ENCODE measurements around the gene FHOD1.

FHOD1 gene

GRCh38 chr16:67286441-67287235 is 39.4 kb upstream of the FHOD1 start:
- H3K4me3 ChIP-seq (ENCODE audit: control insufficient read depth in 1 of 7, extremely low read depth in 1 of 7, insufficient read depth in 4 of 7, low read depth in 2 of 7, low read length in 6 of 7): no peak overlapping the region
- no peak for DNase-seq
- no peaks in the 10 kb centered on the region for H3K9me3 ChIP-seq (ENCODE audit: control extremely low read depth in 1 of 5, control insufficient read depth in 4 of 5, insufficient read depth in 2 of 5, low read depth in 1 of 5, low read length in 4 of 5)
- no peaks in the 10 kb centered on the region for H3K27me3 ChIP-seq (replicated peaks in 2 of 5; ENCODE audit: control insufficient read depth in 4 of 5, insufficient read depth in 5 of 5, low read length in 4 of 5)
- WGBS (ENCODE audit: insufficient coverage): 97% methylated on average over 25 of the region's 28 CpGs
- H3K36me3 ChIP-seq (ENCODE audit: control insufficient read depth in 4 of 4, insufficient read depth in 4 of 4, low read length in 3 of 4): peaks cover 0 to 13% (median 3%) of the 10 kb centered on the region in 4 experiments
- POLR2A ChIA-PET: no interaction called here
- CTCF ChIA-PET: interaction anchor here (1.0 to 2.1 kb wide), 6 partner anchors 21 to 104 kb away, joined by 3 to 7 read pairs (median 4); no protein-coding TSS in a partner anchor
- H3K4me1 ChIP-seq (ENCODE audit: control extremely low read depth in 1 of 4, control insufficient read depth in 4 of 4, insufficient read depth in 4 of 4, low read length in 3 of 4): peaks cover 0 to 15% (median 12%) of the 10 kb centered on the region in 4 experiments
- no peak overlapping the region for H3K27ac ChIP-seq (ENCODE audit: insufficient read depth in 1 of 2, low read depth in 1 of 2, low read length in 2 of 2, poor library complexity in 1 of 2, severe bottlenecking in 2 of 2)

GRCh38 chr16:67284699-67285646 is 37.7 kb upstream of the FHOD1 start:
- 94% methylated on average over 33 of the region's 34 CpGs for WGBS (ENCODE audit: insufficient coverage)
- Histone ChIP-seq H3K4me1 (ENCODE audit: control extremely low read depth in 1 of 4, control insufficient read depth in 4 of 4, insufficient read depth in 4 of 4, low read length in 3 of 4) (peaks cover 0 to 6% (median 5%) of the 10 kb centered on the region in 4 experiments), H3K27ac (ENCODE audit: insufficient read depth in 1 of 2, low read depth in 1 of 2, low read length in 2 of 2, poor library complexity in 1 of 2, severe bottlenecking in 2 of 2) (no peak overlapping the region), H3K36me3 (ENCODE audit: control insufficient read depth in 4 of 4, insufficient read depth in 4 of 4, low read length in 3 of 4) (peaks cover 0 to 13% (median 5%) of the 10 kb centered on the region in 4 experiments), H3K27me3 (replicated peaks in 2 of 5; ENCODE audit: control insufficient read depth in 4 of 5, insufficient read depth in 5 of 5, low read length in 4 of 5) (no peaks in the 10 kb centered on the region), H3K4me3 (ENCODE audit: control insufficient read depth in 1 of 7, extremely low read depth in 1 of 7, insufficient read depth in 4 of 7, low read depth in 2 of 7, low read length in 6 of 7) (no peak overlapping the region), H3K9me3 (ENCODE audit: control extremely low read depth in 1 of 5, control insufficient read depth in 4 of 5, insufficient read depth in 2 of 5, low read depth in 1 of 5, low read length in 4 of 5) (no peaks in the 10 kb centered on the region)
- ChIA-PET CTCF (interaction anchor here (0.9 to 2.2 kb wide), 7 partner anchors 10 to 66 kb away, joined by 3 to 7 read pairs (median 5); partner anchors contain the start of genes KCTD19 and LRRC36), POLR2A (interaction anchor here (0.8 kb wide), 1 partner anchor 46 kb away, joined by 3 read pairs; no protein-coding TSS in a partner anchor)
- no peak for DNase-seq

- CTCF ChIA-PET: interaction anchor here (1.0 to 2.2 kb wide), 4 partner anchors 11 to 47 kb away, joined by 3 to 7 read pairs (median 4); no protein-coding TSS in a partner anchor
- POLR2A ChIA-PET: interaction anchor here (0.8 kb wide), 1 partner anchor 47 kb away, joined by 3 read pairs; no protein-coding TSS in a partner anchor
- over 99% methylated on average over 18 of the region's 21 CpGs for WGBS (ENCODE audit: insufficient coverage)
Measured at GRCh38 chr16:67283826-67284555, 36.7 kb upstream of the FHOD1 start.

GRCh38 chr16:67283039-67283825 is 36.0 kb upstream of the FHOD1 start:
- ChIA-PET CTCF (interaction anchor here (1.3 kb wide), 1 partner anchor 23 kb away, joined by 3 read pairs; no protein-coding TSS in a partner anchor), POLR2A (no interaction called here)
- no peaks in the 10 kb centered on the region for H3K9me3 ChIP-seq (ENCODE audit: control extremely low read depth in 1 of 5, control insufficient read depth in 4 of 5, insufficient read depth in 2 of 5, low read depth in 1 of 5, low read length in 4 of 5)
- peaks cover 0 to 14% (median 8%) of the 10 kb centered on the region in 4 experiments for H3K4me1 ChIP-seq (ENCODE audit: control extremely low read depth in 1 of 4, control insufficient read depth in 4 of 4, insufficient read depth in 4 of 4, low read length in 3 of 4)
- no peak for DNase-seq
- H3K27ac ChIP-seq (ENCODE audit: insufficient read depth in 1 of 2, low read depth in 1 of 2, low read length in 2 of 2, poor library complexity in 1 of 2, severe bottlenecking in 2 of 2): no peak overlapping the region
- no peaks in the 10 kb centered on the region for H3K27me3 ChIP-seq (replicated peaks in 2 of 5; ENCODE audit: control insufficient read depth in 4 of 5, insufficient read depth in 5 of 5, low read length in 4 of 5)
- H3K4me3 ChIP-seq (ENCODE audit: control insufficient read depth in 1 of 7, extremely low read depth in 1 of 7, insufficient read depth in 4 of 7, low read depth in 2 of 7, low read length in 6 of 7): no peak overlapping the region
- 98% methylated on average over 7 of the region's 7 CpGs for WGBS (ENCODE audit: insufficient coverage)
- H3K36me3 ChIP-seq (ENCODE audit: control insufficient read depth in 4 of 4, insufficient read depth in 4 of 4, low read length in 3 of 4): peaks cover 0 to 13% (median 5%) of the 10 kb centered on the region in 4 experiments

More at GRCh38 chr16:67283826-67284555, 36.7 kb upstream of the FHOD1 start:
- Histone ChIP-seq H3K27ac (ENCODE audit: insufficient read depth in 1 of 2, low read depth in 1 of 2, low read length in 2 of 2, poor library complexity in 1 of 2, severe bottlenecking in 2 of 2) (no peak overlapping the region), H3K4me1 (ENCODE audit: control extremely low read depth in 1 of 4, control insufficient read depth in 4 of 4, insufficient read depth in 4 of 4, low read length in 3 of 4) (peaks cover 0 to 8% (median 1%) of the 10 kb centered on the region in 4 experiments), H3K36me3 (ENCODE audit: control insufficient read depth in 4 of 4, insufficient read depth in 4 of 4, low read length in 3 of 4) (peaks cover 0 to 13% (median 5%) of the 10 kb centered on the region in 4 experiments), H3K9me3 (ENCODE audit: control extremely low read depth in 1 of 5, control insufficient read depth in 4 of 5, insufficient read depth in 2 of 5, low read depth in 1 of 5, low read length in 4 of 5) (no peaks in the 10 kb centered on the region), H3K4me3 (ENCODE audit: control insufficient read depth in 1 of 7, extremely low read depth in 1 of 7, insufficient read depth in 4 of 7, low read depth in 2 of 7, low read length in 6 of 7) (no peak overlapping the region), H3K27me3 (replicated peaks in 2 of 5; ENCODE audit: control insufficient read depth in 4 of 5, insufficient read depth in 5 of 5, low read length in 4 of 5) (no peaks in the 10 kb centered on the region)
- DNase-seq: no peak

- Histone ChIP-seq H3K27me3 (replicated peaks in 2 of 5; ENCODE audit: control insufficient read depth in 4 of 5, insufficient read depth in 5 of 5, low read length in 4 of 5) (no peaks in the 10 kb centered on the region), H3K36me3 (ENCODE audit: control insufficient read depth in 4 of 4, insufficient read depth in 4 of 4, low read length in 3 of 4) (peaks cover under 1 to 11% (median 5%) of the 10 kb centered on the region in 4 experiments), H3K9me3 (ENCODE audit: control extremely low read depth in 1 of 5, control insufficient read depth in 4 of 5, insufficient read depth in 2 of 5, low read depth in 1 of 5, low read length in 4 of 5) (no peaks in the 10 kb centered on the region), H3K4me3 (ENCODE audit: control insufficient read depth in 1 of 7, extremely low read depth in 1 of 7, insufficient read depth in 4 of 7, low read depth in 2 of 7, low read length in 6 of 7) (no peak overlapping the region), H3K4me1 (ENCODE audit: control extremely low read depth in 1 of 4, control insufficient read depth in 4 of 4, insufficient read depth in 4 of 4, low read length in 3 of 4) (peaks cover 0 to 21% (median 16%) of the 10 kb centered on the region in 4 experiments), H3K27ac (ENCODE audit: insufficient read depth in 1 of 2, low read depth in 1 of 2, low read length in 2 of 2, poor library complexity in 1 of 2, severe bottlenecking in 2 of 2) (no peak overlapping the region)
- CTCF ChIA-PET: interaction anchor here (1.1 to 2.4 kb wide), 7 partner anchors 18 to 118 kb away, joined by 3 to 10 read pairs (median 5); no protein-coding TSS in a partner anchor
- DNase-seq: no peak
- POLR2A ChIA-PET: no interaction called here
- WGBS (ENCODE audit: insufficient coverage): 94% methylated on average over 10 of the region's 10 CpGs
Measured at GRCh38 chr16:67282447-67282805, 35.1 kb upstream of the FHOD1 start.

Data from common myeloid progenitor, CD34-positive (primary cell).